Gastroesophageal sphincter (tissue), 3 donors: ENCODE data around the gene PRMT1.

ENCODE experiments used
- EP300 ChIP-seq: sonication (generic); formaldehyde crosslinking; IDR thresholded peaks from one replicate; pipeline ENCODE4 v1.6.1; 2017; ENCODE audit warnings: antibody characterized with exemption, mild to moderate bottlenecking
- POLR2AphosphoS5 ChIP-seq: sonication (generic); formaldehyde crosslinking; IDR thresholded peaks from one replicate; pipeline ENCODE4 v1.6.1; 2017; ENCODE audit warnings: antibody characterized with exemption
- TF ChIP-seq, protein P1 (sequence below), 4 experiments: fragments of 200-600 bp in 2 of 4; fragments of 450-650 bp in 2 of 4; sonication (generic) in 1 of 4; IDR thresholded peaks; one replicate each; pipeline ENCODE4 v1.5.1; 2017 to 2019; ENCODE audit warnings: antibody characterized with exemption in 4 of 4, mild to moderate bottlenecking in 2 of 4, moderate library complexity in 2 of 4

DNA sequence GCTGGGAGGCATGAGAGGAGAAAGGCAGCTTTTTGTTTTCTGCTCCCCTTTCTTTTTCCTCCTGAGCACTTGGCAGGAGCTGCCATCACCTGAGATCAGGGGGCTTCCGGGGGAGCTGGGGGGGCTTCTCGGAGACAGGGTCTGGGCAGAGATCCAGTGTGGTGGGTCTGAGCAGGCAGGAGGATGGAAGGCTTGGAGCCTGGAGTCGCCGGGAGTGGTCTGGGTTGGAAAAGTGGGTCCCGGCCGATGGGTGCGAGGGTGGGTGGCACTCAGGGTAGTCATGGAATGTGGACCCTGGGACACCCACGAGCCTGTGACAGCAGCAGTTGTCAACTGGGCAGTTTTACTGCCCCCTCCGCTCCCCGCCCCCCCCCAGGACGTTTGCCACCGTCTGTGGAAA, 10.1 kb downstream of the PRMT1 start:
- TF ChIP-seq, protein P1, sequence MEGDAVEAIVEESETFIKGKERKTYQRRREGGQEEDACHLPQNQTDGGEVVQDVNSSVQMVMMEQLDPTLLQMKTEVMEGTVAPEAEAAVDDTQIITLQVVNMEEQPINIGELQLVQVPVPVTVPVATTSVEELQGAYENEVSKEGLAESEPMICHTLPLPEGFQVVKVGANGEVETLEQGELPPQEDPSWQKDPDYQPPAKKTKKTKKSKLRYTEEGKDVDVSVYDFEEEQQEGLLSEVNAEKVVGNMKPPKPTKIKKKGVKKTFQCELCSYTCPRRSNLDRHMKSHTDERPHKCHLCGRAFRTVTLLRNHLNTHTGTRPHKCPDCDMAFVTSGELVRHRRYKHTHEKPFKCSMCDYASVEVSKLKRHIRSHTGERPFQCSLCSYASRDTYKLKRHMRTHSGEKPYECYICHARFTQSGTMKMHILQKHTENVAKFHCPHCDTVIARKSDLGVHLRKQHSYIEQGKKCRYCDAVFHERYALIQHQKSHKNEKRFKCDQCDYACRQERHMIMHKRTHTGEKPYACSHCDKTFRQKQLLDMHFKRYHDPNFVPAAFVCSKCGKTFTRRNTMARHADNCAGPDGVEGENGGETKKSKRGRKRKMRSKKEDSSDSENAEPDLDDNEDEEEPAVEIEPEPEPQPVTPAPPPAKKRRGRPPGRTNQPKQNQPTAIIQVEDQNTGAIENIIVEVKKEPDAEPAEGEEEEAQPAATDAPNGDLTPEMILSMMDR (IDR thresholded peaks at IDR 0.05), result no peak
- TF ChIP-seq EP300, result no peak
- TF ChIP-seq POLR2AphosphoS5, result no peak
